ENCODE measurements around the gene SOX9.
"Not testable (repeated sequence)": the region's sequence is repeated elsewhere in the genome, so short reads cannot be mapped to it uniquely, and the experiment has no call there.

SOX9 gene

DNA sequence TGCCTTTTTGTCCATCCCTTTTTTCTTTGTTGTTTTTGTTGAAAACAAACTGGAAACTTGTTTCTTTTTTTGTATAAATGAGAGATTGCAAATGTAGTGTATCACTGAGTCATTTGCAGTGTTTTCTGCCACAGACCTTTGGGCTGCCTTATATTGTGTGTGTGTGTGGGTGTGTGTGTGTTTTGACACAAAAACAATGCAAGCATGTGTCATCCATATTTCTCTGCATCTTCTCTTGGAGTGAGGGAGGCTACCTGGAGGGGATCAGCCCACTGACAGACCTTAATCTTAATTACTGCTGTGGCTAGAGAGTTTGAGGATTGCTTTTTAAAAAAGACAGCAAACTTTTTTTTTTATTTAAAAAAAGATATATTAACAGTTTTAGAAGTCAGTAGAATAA lies 4.9 kb downstream of the SOX9 start:
- no peak for DNase-seq (ENCODE audit: low read depth in 2 of 2, low spot score in 1 of 2)

DNA sequence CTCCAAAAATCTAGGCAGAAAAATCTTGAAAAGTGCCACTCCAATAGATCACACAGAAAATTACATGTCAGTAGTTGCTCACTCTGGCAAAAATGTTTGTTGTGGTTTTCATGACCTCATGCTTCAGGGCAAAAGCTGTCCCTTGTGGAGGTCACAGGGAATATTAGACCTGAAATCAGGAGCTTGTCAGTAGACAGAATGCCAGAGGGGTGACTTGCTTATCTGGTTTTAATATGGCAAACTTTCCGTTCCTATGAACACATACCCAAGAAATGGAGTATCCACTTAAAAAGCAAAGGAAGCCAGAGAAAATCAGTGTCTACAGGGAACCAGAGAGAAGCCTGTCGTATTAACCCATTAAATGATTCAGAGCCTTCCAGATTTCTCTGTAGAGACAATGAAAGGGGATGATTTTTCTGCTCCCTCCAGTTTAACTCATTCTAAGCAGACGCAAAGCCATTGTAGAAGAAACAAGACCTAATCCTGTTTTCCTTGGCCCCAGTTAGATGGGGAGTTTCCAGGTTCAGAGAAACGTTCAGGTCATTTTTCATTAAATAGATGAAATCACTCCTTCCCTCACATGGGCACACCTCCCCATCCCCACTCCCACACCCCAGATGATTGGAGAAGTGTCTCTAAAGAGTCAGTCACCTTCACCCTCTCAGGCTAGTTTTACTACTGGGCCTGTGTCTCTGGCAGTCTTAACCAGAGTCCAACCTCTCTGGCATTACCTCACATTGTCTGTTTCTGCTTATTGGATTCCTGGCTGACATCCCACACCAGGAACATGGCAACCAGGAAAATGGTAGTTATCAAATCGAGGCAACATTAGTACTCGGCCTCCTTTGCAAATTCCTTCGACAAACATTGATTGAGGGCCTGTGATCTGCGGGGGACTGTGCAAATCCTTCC lies 6.0 kb downstream of the SOX9 start:
- no peak for DNase-seq (ENCODE audit: low read depth in 2 of 2, low spot score in 1 of 2)

DNA sequence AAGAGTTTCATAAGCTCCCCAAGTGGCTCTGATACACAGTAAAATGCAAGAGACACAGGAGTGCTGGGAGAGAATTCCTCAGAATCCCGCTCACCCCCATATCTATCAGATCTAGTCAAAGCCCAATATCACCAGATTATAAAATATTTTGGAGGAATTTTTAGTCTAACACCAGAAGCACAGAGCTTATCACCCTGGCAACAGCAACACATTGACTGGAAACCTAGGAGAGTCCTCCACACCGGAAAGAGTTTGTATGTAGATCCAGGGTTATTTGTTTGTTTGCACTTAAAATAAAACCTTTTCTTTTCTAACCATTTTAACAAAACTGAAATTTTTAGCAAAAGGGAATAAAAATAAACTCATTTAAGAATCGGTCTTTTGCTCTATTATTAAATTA lies 7.2 kb downstream of the SOX9 start:
- DNase-seq (ENCODE audit: low read depth in 2 of 2, low spot score in 1 of 2), result no peak

DNA sequence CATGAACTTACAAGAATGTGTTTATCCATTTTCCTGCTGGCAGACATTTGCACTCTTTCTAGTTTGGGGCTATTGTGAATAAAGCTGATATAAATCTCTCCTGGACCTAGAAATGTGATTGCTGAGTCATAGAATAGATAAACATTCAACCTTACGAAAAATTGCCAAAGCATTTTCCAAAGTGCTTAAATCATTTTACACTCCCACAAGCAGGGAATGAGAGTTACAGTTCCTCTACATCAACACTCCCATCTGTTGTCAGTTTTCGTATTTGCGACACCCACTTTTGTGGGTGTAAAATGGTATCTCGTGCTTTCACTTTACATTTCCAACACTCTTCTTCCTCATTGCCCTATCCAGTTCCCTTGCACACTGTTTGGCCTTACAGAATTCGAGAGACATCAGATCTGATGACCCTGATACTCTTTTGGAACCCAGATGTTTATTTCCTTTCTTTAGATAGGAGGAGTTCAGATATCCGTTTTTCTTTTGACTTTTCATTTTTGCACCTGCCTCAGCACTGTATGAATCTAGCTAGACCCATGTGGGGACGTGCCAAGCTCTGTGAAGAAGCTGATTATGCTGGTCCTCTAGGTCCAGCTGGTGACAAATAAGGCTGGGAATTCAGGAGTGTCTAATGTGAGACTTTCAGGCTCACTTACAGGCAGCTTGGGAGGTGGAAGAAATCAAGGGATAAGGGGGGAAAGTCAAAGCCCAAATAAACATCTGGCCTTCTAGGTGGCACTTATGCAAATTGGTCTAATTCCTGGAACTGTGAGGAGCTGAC lies 14.0 kb downstream of the SOX9 start:
- DNase-seq (ENCODE audit: low read depth in 2 of 2, low spot score in 1 of 2), result no peak

DNA sequence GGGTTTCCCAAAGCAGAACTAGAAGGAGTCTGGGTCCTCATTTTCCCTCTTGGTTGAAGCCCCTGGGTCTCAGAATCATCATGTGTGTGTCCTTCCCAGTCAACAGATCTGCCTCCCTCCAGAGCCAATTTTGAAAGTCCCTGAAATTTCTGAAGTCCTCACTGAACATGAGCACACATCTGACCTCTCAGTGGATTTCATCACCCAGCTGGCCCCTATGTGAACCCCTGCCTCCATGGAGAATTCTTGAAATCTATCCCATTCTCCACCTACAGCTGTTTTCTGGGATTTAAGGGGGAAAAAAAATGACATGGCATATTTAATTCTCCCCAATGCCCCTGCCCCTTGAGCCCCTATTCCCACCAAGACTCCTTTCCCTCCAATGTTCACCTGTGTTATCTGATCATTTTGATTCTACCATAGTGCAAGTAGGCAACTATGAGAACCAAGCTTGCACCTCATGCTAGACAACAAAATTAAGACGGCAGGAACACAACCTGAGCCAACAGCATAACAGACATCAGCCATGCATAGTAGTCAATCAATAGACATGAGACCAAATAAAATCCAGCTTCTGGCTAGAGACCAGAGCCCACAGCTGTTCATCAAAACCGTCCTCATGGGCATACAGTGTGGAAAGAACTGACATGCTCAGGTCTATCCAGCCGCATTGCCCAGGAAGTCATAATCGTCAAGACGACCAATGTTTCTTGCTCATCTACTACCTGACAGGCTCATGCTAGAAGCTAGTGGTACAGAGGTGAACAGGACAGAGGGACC lies 14.9 kb downstream of the SOX9 start:
- DNase-seq (ENCODE audit: low read depth in 2 of 2, low spot score in 1 of 2), result no peak

DNA sequence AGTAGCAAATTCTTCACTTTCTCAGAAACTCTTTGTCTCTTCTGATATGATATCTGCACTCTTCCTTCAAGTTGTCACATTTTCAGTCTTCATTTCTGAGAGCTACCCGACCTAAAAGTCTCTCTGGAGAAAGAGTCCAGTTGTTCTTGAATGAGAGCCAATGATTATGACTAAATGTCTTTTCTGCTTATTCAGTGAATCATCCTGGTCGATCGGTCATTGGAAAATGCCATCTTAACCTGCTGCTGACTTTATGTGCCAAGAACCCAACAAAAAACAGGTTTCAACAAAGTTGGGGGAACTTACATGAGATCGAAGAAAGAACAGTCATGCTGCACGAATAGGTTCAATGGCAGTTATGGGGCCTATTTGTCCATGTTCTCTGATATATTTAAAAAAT lies 15.9 kb downstream of the SOX9 start:
- no peak for DNase-seq (ENCODE audit: low read depth in 2 of 2, low spot score in 1 of 2)

DNA sequence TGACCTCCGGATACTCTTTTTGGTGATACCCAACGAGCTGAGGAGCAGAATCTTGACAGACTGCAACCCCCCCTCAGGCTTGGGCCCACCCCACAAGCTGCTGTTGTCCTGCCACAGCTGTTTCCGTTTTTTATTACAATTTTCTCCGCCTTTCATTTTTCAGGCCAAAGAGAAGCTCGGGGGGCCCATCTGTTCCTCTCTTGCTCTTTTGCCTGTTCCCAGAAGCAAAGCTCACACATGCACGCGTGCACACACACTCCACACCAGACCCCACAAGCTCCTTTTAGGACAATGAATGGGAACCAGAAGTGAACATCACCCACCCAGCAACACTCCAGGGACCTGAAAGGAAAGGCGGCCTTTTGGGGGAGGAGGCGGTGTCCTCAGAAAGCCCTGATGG lies 16.3 kb downstream of the SOX9 start:
- DNase-seq (ENCODE audit: low read depth in 2 of 2, low spot score in 1 of 2), result no peak

DNA sequence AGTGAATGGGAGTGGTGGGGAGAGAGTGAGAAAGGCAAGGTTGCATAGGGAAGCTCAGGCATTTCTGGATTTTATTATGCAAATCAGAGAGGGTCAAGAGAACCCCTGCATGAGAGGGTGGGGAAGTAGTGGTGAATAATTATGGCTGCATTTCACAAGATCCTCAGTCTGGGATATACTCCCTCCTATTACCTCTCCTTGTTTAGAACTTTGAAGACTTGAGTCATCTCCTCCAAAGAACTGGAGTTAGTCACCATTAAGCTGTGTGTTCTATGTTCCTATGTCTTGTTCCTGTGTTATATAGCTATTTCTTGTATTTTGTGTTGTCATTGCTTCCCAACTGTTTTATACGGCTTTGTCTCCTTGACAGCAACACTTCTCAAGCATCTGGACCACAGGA lies 18.4 kb downstream of the SOX9 start:
- DNase-seq (ENCODE audit: low read depth in 2 of 2, low spot score in 1 of 2), result no peak

DNA sequence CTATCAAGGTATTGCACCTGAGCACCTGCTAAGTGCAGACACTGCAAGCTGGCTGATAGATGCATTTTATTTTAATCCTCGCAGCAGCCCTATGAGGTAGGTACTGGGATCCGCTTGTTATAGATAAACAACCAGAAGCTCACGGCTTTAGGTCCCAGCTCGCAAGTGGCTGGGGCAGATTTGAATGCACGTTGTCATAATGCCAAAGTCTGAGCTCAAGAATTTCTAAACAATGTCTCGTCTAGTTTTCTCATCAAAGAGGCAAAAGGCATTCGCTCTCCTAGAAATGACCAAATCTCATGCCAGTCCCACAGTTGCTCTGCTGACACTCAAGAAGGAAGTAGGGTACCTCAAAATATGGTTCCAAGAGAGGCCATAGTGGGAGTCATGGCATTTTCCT lies 20.5 kb downstream of the SOX9 start:
- DNase-seq (ENCODE audit: low read depth in 2 of 2, low spot score in 1 of 2), result no peak

DNA sequence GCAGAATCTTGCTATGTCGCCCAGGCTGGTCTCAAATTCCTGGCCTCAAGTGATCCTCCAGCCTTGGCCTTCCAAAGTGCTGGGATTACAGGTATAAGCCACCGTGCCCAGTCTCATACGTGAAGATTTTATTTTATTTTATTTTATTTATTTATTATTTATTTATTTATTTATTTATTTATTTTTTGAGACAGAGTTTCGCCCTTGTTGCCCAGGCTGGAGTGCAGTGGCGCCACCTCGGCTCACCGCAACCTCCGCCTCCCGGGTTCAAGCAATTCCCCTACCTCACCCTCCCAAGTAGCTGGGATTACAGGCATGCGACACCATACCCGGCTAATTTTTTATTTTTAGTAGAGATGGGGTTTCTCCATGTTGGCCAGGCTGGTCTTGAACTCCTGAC lies 21.3 kb downstream of the SOX9 start:
- not testable (repeated sequence) for DNase-seq (ENCODE audit: low read depth in 2 of 2, low spot score in 1 of 2)

DNA sequence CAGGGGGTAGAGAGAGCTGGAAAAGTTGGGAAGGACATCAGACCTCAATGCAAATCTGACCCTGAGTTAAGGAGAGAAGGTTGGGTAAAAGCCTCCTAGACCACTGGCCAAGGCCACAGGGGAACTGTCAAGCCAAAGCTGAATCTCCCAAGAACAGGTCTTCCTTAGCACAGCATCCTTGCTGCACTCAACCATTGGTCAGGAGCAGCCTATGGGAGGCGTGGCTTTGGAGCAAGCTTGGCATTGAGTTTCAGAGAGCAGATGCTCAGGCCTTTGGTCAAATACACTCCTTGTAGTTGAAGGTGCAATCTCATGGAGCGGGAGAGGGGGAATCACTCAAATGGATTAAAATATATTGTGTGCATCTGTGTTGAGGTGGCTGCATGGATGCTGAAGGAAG lies 21.8 kb downstream of the SOX9 start:
- no peak for DNase-seq (ENCODE audit: low read depth in 2 of 2, low spot score in 1 of 2)

DNA sequence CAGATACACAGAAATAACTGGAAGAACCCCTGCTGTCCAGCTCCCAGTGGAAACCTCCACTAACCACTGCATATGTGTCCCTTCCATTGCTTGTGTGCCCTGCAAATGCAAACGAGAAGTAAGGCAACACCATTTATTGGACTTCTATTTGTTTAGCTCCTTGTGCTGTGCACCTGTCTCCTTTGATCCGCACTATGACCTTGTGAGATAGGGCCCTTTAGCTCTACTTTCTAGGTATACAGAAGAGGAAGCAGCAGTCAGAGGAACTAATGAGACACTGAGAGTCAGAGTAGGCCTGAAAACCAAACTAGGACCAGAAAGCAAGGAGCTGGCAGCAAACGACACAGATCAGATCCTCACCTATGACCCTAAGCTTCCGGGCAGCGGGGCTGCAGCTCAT lies 22.4 kb downstream of the SOX9 start:
- no peak for DNase-seq (ENCODE audit: low read depth in 2 of 2, low spot score in 1 of 2)

DNA sequence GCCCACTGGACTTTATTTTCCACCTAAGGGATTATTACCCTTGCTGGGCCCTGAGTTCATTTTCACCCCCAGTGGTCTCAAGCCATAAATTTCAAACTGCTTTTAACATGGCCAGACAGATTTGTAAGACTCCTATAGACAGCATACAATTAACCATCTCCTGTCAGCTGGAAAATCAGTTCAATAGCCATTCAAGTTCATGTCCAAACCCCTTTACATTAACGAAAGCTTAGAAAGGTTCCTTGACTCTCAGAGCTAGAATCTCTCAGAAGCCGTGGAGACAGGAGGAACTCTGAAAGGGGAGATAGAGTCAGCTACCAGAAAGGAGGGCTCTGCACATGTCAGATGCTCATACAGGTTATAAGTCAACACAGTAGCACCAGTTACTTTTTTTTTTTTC lies 23.3 kb downstream of the SOX9 start:
- no peak for DNase-seq (ENCODE audit: low read depth in 2 of 2, low spot score in 1 of 2)

DNA sequence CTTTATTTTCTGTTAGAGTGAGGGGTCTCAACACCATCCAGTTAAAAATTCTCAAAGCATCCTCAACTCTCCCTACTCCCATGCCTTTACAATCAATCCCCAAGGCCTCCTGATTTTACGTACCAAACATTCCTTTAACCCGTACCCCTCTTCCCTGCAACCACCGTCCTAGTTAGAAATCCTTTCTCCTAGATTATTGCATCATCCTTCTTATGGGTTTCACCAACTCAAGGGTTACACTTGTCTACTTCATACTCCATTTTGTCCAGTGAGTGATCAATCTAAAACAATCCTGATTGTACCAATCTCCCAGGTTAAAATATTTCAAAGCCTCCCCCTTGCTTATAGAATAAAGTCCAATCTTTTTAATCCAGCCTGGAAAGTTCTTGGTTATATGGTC lies 24.7 kb downstream of the SOX9 start:
- DNase-seq (ENCODE audit: low read depth in 2 of 2, low spot score in 1 of 2), result no peak

DNA sequence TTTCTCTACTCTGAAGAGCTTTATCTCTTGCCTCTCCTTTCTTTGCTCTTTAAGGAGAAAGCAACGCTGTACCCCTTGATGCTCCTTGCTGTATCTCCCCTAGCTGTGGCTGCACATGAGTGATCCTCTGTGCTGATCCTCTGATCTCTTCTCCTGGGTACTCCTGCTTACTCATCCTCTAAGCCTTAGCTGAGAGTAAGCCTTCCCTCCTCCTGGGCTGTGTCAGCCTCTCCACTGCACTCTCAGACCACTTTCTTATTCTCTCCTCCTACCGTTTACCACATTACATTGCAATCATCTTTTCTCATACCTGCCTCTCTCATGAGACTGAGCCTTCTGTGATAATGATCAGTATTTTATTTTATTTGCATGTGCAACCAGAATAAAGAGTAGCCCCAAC lies 25.1 kb downstream of the SOX9 start:
- DNase-seq (ENCODE audit: low read depth in 2 of 2, low spot score in 1 of 2), result no peak

DNA sequence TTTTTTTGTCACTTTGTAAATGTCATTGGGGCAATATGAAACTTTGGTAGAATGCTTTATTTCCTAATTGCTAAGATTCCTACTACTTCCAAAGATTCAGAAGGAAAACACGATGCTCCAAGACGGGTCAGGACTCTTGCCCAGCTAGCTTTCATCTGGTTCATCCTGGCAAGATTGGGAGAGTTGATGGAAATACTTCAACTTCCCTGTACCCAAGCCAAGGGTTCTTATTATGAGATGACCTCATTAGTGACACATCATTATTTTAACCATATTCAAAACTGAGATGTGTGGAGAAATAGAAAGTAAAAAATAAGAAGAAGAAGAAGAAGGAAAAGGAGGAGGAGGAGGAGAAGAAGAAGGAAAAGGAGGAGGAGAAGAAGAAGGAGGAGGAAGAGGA lies 25.6 kb downstream of the SOX9 start:
- no peak for DNase-seq (ENCODE audit: low read depth in 2 of 2, low spot score in 1 of 2)

DNA sequence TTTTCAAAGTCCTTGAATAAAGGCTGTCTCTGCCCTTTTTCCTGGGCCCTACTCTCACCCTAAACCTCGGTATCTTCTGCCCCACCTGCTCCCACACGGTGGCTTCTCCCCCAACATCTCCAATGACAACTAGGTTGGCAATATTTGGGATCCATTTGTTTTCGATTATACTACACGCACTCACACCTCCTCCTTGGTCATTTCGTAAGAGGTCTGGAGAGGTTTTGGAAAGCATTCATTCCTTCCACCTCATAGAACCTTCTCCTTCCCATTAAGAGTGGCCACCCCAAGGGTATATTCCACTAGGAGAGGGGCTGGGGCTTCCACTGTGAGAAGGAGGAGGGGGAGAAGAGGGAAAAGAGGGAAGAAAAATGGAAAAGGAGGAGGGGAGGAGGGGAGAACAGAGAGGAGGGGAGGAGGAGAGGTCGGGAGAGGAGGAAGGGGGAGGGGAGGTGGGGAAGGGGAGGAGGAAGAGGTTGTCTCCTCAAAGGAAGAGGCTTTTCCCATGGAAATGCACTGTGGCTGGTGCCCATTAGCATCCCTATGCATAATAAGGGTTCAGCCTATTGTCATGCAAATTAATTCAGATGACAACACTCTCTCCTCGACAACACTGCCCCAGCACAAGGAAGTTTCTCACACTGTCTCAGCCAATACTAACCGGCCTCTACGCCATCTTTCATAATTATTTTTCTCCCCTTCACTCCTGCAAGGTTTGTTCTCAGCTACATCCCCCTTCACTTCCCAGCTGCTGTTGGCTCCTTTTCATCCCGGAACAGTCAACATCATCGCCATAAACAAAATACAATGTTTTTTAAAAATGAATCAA lies 30.0 kb downstream of the SOX9 start:
- DNase-seq (ENCODE audit: low read depth in 2 of 2, low spot score in 1 of 2), result no peak

DNA sequence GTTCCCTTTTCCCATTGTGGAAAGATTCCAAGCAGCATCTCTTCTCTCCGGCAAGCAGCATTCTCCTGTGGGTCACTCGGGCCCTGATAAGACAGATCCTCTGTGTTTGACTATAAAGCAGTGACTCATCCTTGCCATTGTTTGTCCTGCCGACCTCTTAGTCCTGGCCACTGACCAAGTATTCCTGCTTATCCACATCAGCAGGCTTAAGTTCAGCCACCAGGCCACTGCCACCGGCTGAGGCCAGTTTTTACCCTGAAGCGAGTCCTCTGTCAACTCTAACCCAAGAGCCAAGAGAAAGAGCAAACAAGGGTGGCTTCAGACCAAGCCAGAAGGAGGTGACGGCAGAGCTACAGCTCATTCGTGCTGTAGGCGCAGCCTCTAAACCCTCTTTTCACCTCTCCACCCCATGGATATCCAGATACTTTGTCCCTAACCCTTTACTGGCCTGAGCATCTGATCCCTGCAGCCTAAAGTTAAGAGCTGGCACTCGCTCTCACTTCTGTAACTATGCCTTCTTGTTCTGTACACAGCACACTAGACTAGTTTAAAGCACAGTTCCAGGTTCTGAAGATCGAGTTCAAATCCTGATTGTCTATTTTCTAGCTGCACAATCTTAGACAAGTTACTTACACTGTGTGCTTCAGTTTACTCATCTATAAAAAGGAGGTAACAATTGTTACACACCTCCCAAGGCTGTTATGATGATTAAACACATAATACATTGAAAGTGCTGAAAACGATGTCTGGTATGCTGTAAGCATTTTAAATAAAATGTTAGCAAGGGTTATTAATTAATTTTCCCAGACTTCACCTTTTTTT lies 31.0 kb downstream of the SOX9 start:
- DNase-seq (ENCODE audit: low read depth in 2 of 2, low spot score in 1 of 2), result no peak

DNA sequence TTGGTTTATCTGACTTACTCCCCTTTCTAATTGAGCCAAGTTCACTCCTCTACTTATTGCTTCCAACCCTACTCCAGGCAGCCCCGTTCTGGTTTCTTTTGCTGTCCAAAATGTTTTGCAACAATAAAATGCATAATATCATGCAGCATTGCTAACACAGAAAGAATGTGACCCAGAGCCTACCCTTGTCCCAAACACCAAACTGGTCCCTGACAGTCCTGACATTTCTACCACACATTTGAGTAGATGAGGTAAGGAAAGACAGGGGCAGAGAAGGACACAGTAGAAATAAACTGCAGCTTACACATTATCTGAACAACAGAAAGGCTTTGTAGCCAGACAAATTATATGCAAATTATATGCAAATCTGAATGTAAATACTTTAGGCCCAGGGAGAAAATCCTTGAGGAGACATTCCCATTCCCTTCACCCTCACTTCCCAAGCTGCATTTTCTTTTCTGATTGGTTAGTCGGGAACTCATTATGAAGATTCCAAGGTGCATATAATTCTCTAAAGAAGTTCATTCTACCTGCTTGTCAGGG lies 31.6 kb downstream of the SOX9 start:
- no peak for DNase-seq (ENCODE audit: low read depth in 2 of 2, low spot score in 1 of 2)
